Stimulated activated memory B cell treated with anti-CD40 and anti-IgM and Interleukin-4, amounts not matched to agents 10 μg/mL and 1 μg/mL and 100 μg/mL, for 72 hours (primary cell): ENCODE data around the gene PCDH19.
"Not testable (repeated sequence)": the region's sequence is repeated elsewhere in the genome, so short reads cannot be mapped to it uniquely, and the experiment has no call there.

Source experiments
- ATAC-seq: fragments of 150-1000 bp; cut with Tn5 transposase; 2 replicates; pipeline ENCODE4 v1.10.0; 2021
- H3K27ac Mint-ChIP-seq: one replicate; pipeline ENCODE4 v1.8.0; 2022; ENCODE audit warnings: mild to moderate bottlenecking, mixed read lengths
- H3K27me3 Mint-ChIP-seq: one replicate; pipeline ENCODE4 v1.8.0; 2022; ENCODE audit warnings: mixed read lengths
- H3K36me3 Mint-ChIP-seq: one replicate; pipeline ENCODE4 v1.8.0; 2022; ENCODE audit warnings: mixed read lengths
- H3K4me1 Mint-ChIP-seq: one replicate; pipeline ENCODE4 v1.8.0; 2022; ENCODE audit warnings: mixed read lengths
- H3K4me3 Mint-ChIP-seq: one replicate; pipeline ENCODE4 v1.8.0; 2022; ENCODE audit warnings: mild to moderate bottlenecking, moderate library complexity, mixed read lengths
- H3K9me3 Mint-ChIP-seq: one replicate; pipeline ENCODE4 v1.8.0; 2022; ENCODE audit warnings: mixed read lengths

PCDH19 gene, protein sequence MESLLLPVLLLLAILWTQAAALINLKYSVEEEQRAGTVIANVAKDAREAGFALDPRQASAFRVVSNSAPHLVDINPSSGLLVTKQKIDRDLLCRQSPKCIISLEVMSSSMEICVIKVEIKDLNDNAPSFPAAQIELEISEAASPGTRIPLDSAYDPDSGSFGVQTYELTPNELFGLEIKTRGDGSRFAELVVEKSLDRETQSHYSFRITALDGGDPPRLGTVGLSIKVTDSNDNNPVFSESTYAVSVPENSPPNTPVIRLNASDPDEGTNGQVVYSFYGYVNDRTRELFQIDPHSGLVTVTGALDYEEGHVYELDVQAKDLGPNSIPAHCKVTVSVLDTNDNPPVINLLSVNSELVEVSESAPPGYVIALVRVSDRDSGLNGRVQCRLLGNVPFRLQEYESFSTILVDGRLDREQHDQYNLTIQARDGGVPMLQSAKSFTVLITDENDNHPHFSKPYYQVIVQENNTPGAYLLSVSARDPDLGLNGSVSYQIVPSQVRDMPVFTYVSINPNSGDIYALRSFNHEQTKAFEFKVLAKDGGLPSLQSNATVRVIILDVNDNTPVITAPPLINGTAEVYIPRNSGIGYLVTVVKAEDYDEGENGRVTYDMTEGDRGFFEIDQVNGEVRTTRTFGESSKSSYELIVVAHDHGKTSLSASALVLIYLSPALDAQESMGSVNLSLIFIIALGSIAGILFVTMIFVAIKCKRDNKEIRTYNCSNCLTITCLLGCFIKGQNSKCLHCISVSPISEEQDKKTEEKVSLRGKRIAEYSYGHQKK (N-terminal part only)

DNA sequence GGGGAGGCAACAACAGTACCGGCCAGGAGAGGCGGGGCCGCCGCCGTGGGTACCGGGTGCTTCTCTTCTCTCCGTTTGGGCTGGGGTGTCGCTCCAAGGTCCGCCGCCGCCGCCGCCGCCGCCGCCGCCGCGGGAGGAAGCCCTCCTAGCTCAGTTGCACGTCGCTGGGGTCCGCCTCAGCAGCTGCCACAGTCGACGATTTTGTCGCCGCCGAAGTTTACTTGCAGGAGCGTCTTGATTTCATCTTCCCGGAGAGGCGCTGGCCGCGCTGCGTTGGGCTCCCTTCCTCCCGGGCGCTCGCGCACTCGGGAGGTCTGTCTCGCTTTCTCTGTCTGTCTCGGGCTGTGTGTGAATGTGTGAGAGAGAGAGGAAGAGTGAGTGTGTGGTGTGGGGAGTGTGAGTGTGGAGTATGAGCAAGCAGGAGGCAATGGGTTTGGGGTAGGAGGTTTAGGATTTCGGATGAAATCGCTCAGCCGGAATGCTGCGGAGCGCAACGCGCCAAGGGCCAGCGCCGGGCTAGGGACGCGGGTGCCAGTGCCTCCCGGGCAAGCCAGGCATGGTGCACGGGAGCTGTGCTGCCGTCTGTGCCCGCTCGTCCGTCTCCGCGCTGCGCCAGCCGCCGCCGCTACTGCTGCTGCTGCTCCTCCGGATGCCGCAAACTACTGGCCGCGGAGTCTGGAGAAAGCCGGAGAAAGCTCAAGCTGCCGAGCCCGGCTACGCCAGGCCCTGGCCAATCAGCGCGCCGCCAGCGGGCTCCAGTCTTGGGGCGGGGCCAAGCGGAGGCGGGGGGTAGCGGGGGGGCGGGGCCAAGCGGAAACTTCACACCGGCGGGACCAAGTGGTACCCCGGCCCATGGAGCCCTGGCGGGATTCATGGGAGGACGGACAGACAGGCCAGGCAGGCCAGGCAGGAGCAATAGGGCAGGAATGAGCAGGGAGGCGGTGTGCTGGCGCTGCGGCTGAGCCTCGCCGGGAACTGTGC lies at the start of gene PCDH19:
Gene PCDH19 (minus strand): TSS at position 664 of the 981 bp plus-strand sequence. CDS start 1,676 bp downstream, outside the sequence.
- no peaks in the 10 kb centered on the region for H3K36me3 Mint-ChIP-seq
- H3K4me1 Mint-ChIP-seq = peaks cover 20% of the 10 kb centered on the region
- H3K27ac Mint-ChIP-seq = no peak within 1 kb of the TSS
- ATAC-seq = no peak
- H3K4me3 Mint-ChIP-seq = peak within 1 kb of the TSS; percentile 75
- H3K9me3 Mint-ChIP-seq = peaks cover 3% of the 10 kb centered on the region
- peaks cover 65% of the 10 kb centered on the region for H3K27me3 Mint-ChIP-seq

DNA sequence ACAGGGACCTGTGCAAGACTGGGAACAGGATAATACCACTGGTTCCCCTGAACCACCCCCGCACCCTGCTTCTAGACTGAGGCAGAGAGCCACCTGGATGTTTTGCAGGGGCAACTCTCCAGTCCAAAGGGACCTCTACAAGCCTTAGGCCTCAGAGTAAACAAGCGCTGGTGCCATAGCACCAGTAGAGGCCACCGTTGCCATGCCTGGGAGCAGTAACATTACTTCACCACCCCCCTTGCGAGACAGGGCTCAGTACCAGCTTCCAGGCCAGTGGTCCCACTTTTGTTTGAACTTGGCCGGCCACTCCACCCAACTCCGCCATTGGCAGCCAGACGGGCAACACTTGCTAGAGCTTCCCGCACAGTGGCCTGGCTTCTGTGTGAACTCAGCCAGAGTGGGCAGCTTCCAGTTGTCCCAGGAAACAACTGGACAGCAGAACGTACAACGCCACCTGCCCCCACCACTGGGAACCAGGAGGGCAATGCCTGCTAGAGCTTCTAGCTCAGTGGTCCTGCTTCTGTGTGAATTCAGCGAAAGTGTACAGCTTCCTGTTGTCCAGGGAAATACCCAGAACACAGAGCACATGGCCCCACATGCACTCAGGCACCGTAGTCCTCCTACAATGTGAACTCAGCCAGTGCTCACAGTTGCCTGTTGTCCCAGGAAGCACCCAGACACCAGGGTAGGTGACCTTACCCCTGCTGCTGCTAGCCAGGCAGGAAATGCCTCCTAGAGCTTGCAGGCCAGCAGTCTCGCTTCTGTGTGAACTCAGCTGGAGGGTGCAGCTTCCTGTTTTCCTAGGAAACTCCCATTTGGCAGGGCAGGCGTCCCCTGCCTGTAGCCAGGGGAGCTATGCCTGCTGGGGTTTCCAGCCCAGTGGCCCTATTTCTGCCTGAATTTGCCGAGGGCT lies 39.9 kb upstream of the PCDH19 start:
- Mint-ChIP-seq H3K4me1 (no peaks in the 10 kb centered on the region), H3K4me3 (no peak overlapping the region), H3K9me3 (peaks cover 2% of the 10 kb centered on the region), H3K27me3 (peaks cover 17% of the 10 kb centered on the region), H3K36me3 (no peaks in the 10 kb centered on the region), H3K27ac (no peak overlapping the region)
- no peak for ATAC-seq

GRCh38 chrX:100447655-100448397 lies 37.8 kb upstream of the PCDH19 start:
- ATAC-seq = no peak
- no peaks in the 10 kb centered on the region for H3K9me3 Mint-ChIP-seq
- H3K27me3 Mint-ChIP-seq = peaks cover 13% of the 10 kb centered on the region
- H3K27ac Mint-ChIP-seq = no peak overlapping the region
- H3K36me3 Mint-ChIP-seq = no peaks in the 10 kb centered on the region
- H3K4me1 Mint-ChIP-seq = no peaks in the 10 kb centered on the region
- no peak overlapping the region for H3K4me3 Mint-ChIP-seq

- Mint-ChIP-seq H3K9me3 (no peaks in the 10 kb centered on the region), H3K4me1 (no peaks in the 10 kb centered on the region), H3K36me3 (no peaks in the 10 kb centered on the region), H3K4me3 (no peak overlapping the region), H3K27ac (no peak overlapping the region), H3K27me3 (no peaks in the 10 kb centered on the region)
- no peak for ATAC-seq
These were observed 35.5 kb upstream of the PCDH19 start for GRCh38 chrX:100445593-100445992.

GRCh38 chrX:100441321-100441720 lies 31.2 kb upstream of the PCDH19 start:
- not testable (repeated sequence) for ATAC-seq, H3K27ac Mint-ChIP-seq, H3K4me1 Mint-ChIP-seq, H3K4me3 Mint-ChIP-seq, H3K36me3 Mint-ChIP-seq, H3K27me3 Mint-ChIP-seq, H3K9me3 Mint-ChIP-seq

DNA sequence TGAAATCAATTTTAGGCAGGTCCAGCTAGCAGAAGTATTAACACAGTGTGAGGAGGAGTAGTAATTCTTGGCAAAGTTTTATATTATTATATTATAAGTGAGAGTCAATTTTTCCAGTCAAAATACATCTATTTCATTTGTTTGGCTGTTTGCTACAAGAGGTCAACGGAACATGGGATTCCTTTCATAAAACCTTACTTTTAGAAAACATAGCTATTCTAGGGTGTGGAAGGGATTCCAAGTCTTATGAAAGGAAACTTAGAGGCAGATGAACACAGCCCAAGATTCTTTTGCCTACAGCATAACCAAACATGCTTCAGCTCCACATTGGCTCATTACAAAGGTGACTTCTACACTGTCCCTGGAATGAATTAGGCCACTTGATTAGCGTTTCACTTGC lies 29.9 kb upstream of the PCDH19 start:
- no peak overlapping the region for H3K4me3 Mint-ChIP-seq
- H3K27ac Mint-ChIP-seq = no peak overlapping the region
- no peaks in the 10 kb centered on the region for H3K36me3 Mint-ChIP-seq
- H3K27me3 Mint-ChIP-seq = no peaks in the 10 kb centered on the region
- H3K4me1 Mint-ChIP-seq = no peaks in the 10 kb centered on the region
- no peaks in the 10 kb centered on the region for H3K9me3 Mint-ChIP-seq
- no peak for ATAC-seq

- H3K4me1 Mint-ChIP-seq = no peaks in the 10 kb centered on the region
- H3K27me3 Mint-ChIP-seq = no peaks in the 10 kb centered on the region
- no peaks in the 10 kb centered on the region for H3K36me3 Mint-ChIP-seq
- H3K27ac Mint-ChIP-seq = no peak overlapping the region
- no peaks in the 10 kb centered on the region for H3K9me3 Mint-ChIP-seq
- ATAC-seq = no peak
- no peak overlapping the region for H3K4me3 Mint-ChIP-seq
These were observed 25.7 kb upstream of the PCDH19 start for GRCh38 chrX:100435726-100436125.

- H3K36me3 Mint-ChIP-seq = no peaks in the 10 kb centered on the region
- H3K9me3 Mint-ChIP-seq = no peaks in the 10 kb centered on the region
- ATAC-seq = no peak
- no peak overlapping the region for H3K27ac Mint-ChIP-seq
- H3K4me1 Mint-ChIP-seq = no peaks in the 10 kb centered on the region
- no peaks in the 10 kb centered on the region for H3K27me3 Mint-ChIP-seq
- H3K4me3 Mint-ChIP-seq = no peak overlapping the region
These were observed 13.9 kb upstream of the PCDH19 start for GRCh38 chrX:100424012-100424411.

DNA sequence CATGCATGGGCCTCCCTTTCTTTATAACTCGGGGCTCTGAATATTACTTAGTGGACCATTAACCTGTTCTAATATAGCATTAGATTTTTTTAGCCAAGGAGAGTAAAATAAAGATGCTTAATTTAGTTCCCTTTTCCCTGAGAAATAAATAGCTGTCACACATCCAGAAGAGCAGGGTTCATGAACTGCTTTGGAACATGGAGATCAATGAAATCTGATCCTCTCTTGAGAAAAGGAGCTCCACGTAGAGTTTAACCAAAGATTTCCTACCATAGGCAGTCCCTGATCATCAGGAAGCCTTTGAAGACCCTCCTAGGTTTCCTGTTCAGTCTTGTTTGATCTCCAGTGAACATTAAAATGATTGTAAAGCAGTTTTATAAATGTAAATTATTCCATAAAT lies 8.5 kb upstream of the PCDH19 start:
- Mint-ChIP-seq H3K9me3 (no peaks in the 10 kb centered on the region), H3K36me3 (no peaks in the 10 kb centered on the region), H3K4me3 (no peak overlapping the region), H3K27ac (no peak overlapping the region), H3K27me3 (peaks cover 9% of the 10 kb centered on the region), H3K4me1 (no peaks in the 10 kb centered on the region)
- ATAC-seq = no peak

DNA sequence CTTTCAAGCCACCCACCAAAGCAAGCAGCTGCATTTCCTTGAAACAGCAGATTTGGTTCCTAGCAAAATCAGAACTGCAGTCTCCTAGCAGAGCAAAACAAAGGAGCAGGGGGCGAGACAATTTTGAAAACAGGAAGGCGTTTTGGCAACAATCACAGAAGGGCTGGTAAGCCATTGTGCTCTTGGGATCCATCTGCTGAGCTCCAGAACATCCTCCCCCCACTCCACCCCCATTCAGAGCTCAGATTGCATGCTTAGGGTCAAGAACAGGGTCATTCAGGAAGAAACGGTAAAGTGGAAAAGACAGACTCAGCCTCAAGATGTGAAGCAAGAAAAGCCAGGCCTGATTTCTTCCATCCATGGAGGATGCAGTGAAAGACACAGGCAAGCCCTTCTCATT lies 7.6 kb upstream of the PCDH19 start:
- Mint-ChIP-seq H3K27ac (no peak overlapping the region), H3K4me3 (no peak overlapping the region), H3K9me3 (no peaks in the 10 kb centered on the region), H3K36me3 (no peaks in the 10 kb centered on the region), H3K27me3 (peaks cover 16% of the 10 kb centered on the region), H3K4me1 (peaks cover 6% of the 10 kb centered on the region)
- ATAC-seq = no peak

DNA sequence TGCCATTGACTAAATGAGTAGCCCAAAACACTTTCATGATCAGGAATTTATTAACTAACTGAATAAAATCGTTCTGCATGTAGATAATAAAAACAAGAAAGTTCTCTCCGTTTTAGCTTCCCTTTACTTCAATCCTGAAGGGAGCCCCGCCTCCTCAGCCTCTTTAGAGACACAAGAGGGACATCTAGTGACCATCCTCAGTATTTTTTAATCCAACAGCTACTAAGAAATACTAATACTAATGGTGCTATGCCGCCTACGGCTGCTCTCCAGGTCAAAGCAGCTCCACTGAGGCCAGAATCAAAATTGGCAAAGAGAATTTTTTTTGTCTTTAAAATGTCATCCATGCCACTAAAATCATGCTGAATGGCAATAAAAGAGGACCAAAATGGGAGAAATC lies 3.2 kb upstream of the PCDH19 start:
- peak overlapping the region; percentile 15 for H3K4me3 Mint-ChIP-seq
- peaks cover 50% of the 10 kb centered on the region for H3K27me3 Mint-ChIP-seq

GRCh38 chrX:100411802-100412715 lies 2.0 kb upstream of the PCDH19 start:
- no peaks in the 10 kb centered on the region for H3K36me3 Mint-ChIP-seq
- ATAC-seq = no peak
- no peak overlapping the region for H3K4me3 Mint-ChIP-seq
- H3K4me1 Mint-ChIP-seq = peaks cover 20% of the 10 kb centered on the region
- no peak overlapping the region for H3K27ac Mint-ChIP-seq
- H3K27me3 Mint-ChIP-seq = peaks cover 50% of the 10 kb centered on the region
- H3K9me3 Mint-ChIP-seq = peaks cover 3% of the 10 kb centered on the region

More for the DNA sequence above, 3.2 kb upstream of the PCDH19 start:
- H3K4me1 Mint-ChIP-seq = peaks cover 20% of the 10 kb centered on the region
- ATAC-seq = no peak
- peaks cover 3% of the 10 kb centered on the region for H3K9me3 Mint-ChIP-seq
- H3K36me3 Mint-ChIP-seq = no peaks in the 10 kb centered on the region
- H3K27ac Mint-ChIP-seq = no peak overlapping the region
